Activated T-cell treated with anti-CD3 and anti-CD28 coated beads for 24 hours (primary cell): ENCODE results near the gene CLMN.

Experiments used
- DNase-seq: peaks from one replicate; pipeline ENCODE4 v3.0.0-alpha.2; 2020; ENCODE audit warnings: low read depth

CLMN gene

DNA sequence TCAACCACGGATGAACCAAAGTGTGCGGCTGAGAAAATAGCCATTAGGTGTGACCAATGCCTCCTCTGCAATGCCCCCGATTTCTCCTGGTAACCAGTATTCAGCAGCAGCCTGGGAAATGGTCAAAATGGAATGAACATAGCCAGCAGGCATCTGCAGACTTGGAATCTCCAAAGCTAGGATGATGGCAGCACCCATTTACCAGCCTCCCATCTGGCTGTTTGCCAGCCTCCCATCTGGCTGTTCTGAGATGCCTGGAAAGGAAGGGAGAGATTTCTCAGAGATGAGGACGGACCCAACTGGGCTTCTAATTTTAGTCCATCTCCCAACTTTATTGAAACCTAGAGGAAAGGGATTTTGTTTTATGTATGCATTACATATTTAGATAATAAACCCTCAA, 16.2 kb downstream of the CLMN start:
- DNase-seq, result no peak

DNA sequence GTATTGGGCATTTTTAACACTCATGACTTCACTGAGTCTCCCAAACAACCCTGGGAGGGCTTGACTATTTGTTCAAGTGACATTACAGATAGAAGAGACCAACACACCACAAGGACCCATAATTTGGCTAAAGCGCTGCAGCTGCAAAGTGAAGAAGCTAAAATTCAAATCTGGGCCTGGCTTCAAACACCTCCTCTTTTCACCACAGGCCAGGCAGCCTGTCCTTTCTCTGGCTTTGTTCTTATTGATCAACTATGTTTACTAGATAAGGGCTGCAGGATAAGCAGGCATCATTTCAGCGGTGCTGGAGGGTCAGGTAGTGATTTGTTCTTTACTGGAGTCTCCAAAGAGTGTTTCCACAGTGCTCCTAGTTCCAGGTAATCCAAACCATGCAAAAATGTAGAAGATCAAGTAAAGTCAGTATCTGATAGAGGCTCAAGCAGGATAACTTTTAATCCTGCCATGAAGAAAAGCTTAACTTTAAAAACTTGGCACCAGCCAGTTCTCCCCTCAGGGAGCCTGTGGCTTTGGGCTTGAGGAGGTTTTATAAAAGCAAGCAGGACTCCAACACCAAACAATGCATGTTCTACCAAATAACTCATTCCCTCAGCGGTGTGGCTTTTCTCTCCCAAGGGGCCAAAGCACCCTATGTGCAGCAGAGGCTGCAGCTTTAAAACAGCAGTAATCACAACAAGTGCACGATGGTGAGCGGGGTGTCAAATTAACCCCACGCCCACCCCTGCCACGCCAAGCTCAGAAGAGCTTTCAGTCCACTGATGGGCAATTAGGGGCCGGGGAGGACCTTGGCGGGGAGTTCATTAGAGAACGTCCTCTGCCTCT, 16.8 kb downstream of the CLMN start:
- no peak for DNase-seq

DNA sequence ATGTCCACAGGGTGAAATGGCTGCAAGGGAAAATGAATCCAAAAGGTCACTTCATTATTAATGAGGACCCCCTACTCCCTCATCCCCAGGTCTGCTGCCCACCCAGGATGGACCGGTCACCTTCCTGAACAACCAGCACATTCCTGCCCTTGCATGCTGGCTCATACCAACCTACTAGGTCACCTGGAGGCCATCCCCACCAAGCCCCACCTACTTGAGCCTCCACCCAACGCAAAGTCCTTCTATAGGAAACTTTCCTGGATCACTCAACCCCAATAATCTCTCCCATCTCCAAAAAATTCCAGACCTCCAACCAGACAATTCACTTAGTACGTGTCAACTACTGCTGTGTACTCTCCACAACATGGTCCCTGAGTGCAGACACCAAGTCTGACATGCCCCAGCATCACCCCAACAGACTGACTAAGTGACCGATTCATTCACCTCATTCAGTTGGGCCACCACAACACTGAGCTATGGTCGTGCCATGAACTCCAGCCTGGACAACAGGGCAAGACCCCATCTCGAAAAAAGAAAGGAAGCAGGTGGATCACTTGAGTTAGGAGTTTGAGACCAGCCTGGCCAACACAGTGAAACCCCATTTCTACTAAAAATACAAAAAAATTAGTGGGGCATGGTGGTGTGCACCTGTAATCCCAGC, 18.1 kb downstream of the CLMN start:
- no peak for DNase-seq

DNA sequence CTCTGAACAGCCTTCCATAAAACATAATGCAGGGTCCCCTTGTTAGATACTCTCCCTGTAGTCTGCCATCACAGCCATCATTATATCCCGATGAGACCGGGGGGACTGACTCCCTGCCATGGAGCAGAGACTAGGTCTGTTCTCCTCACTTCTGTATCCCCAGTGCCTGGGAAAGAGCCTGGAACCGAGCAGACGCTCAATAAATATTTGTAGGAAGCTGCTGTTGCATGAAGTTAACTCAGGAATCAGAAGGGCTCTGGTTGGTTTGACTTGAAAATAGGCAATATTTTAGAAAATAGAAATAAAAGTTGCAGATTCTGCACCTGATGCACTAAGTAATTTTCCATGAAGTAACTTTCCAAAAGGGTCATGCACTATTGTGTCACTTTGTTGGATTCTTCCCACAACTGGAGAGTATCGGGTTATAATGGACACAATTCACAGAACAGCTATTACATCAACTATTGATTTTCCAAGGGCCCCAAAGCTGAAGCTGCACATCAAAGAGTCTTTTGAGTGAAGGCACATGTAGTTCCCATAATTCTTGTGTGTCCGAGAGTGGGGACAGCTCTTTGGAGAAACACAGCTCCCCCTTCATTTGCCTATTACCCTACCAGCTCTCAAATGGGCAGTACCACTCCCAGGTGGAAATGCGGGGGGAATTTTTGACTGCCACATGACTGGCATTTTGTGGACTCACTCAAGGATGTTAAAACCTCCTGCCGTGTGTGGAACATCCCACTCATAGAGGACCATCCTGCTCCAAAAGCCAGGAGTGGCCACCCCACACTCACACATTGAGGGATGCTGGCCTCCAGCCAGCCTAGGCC, 18.8 kb downstream of the CLMN start:
- DNase-seq, result no peak

DNA sequence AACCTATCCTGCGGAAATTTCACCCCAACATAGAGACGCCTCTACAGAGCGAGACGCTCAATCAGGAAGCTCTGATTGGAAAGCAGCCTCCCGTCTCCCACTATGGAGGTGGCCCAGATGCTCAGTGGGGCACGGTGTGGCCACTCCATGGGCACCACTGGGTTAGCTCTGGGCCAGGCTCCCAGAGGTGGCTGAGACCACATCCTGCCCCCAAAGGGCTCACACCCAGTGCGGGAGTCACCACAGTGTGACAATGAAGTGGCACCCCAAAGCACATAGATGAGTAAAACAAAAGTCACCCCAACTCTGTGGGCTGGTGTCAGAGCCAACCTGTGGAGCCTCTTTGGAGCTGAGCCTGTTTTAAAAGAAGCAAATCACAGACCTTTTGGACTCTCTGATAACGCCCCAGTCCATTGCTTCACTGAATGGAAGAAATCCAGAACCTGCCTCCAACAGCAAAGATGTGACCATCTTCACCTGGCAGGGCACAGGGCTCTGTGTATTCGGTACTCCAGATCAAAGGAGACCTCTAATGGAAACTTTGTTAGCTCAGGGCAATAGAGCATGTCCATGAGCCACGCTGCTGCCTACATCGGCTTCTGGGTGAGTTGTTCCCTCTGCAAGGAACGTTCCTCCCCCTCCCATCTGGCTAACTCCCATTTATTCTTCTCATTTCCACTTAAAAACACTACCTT, 19.6 kb downstream of the CLMN start:
- DNase-seq, result no peak

DNA sequence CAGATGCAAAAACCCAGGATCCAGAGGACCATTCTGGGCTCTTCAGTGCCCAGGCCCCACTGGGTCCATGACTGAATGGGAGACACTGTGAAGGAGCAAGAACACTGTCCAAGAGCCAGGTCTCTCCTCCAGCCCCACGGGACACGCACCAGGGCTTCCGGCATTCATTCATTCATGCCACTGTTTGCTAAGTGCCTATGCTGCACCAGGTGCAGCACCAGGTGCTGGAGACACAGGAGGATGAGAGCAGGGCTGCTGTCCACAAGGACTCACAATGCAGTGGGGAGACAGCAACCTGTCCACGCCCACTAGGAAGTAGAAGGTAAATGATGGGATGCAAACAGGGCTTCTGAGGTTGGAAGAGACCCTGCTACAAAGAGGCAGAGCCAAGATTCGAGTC, 20.4 kb downstream of the CLMN start:
- no peak for DNase-seq

DNA sequence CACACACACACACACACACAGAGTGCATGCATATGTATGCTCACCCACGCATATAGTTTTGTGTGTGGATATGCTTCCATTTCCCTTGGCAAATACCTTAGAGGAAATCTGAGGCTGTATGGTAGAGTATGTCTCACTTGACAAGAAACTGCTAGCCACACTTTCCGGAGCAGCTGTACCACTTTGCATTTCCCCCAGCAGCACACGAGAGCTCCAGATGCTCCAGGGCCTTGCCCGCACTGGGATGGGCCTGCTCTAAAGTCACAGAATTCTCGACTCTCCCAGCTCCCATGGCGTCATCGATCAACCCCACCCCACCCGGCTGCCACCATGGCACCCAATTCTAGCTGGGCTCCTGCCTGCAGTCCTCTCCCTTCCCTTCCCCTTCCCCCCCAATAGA, 21.9 kb downstream of the CLMN start:
- DNase-seq, result no peak

DNA sequence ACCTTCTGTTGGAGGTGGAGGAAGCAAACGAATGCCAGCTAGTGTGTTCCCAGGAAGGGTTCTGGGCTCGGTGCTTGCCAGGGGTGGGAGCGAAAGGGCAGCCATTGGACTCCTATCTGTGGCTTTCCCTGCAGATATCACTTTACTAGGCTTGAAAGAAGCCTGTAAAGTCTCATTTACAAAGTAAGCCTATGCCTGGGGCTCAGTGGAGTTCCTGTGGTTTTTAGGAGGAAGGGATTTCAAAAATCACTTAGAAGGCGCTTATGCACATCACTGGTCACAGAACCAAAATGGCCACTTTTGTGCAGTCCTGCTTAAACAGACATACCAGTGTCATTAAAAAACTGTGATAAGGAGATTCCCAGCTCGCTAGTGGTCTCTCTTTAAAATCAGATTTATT, 22.7 kb downstream of the CLMN start:
- DNase-seq, result no peak

DNA sequence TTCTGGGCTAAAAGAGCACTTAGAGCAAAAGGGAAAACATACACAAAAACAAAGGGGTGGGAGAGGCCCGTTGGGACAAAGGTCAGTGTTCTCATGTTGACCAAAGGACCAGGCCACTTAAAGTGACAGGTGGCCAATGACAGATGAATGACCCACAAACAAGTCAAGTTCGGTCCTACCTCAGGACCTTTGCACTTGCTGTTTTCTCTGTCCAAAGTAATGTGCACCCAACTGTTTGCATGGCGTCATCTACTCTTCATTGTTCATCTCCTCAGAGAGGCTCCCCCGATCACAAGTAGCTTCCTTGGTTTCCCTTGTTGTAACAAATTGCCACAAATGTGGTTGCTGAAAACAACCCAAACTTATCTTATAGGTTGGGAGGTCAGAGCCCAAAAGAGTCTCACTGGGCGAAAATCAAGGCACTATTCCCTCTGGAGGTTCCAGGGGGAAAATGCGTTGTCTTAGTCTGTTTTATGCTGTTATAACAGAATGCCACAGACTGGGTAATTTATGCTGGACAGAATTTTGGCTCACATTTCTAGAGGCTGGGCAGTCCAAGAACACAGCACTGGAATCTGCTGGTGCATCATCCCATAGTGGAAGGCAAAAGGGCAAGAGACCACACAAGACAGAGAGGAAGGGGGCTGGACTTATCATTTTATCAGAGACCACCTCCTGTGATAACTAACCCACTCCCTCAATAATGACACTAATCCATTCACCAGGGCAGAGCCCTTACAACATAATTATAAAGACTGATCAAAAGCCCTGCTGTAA, 23.9 kb downstream of the CLMN start:
- DNase-seq, result no peak

DNA sequence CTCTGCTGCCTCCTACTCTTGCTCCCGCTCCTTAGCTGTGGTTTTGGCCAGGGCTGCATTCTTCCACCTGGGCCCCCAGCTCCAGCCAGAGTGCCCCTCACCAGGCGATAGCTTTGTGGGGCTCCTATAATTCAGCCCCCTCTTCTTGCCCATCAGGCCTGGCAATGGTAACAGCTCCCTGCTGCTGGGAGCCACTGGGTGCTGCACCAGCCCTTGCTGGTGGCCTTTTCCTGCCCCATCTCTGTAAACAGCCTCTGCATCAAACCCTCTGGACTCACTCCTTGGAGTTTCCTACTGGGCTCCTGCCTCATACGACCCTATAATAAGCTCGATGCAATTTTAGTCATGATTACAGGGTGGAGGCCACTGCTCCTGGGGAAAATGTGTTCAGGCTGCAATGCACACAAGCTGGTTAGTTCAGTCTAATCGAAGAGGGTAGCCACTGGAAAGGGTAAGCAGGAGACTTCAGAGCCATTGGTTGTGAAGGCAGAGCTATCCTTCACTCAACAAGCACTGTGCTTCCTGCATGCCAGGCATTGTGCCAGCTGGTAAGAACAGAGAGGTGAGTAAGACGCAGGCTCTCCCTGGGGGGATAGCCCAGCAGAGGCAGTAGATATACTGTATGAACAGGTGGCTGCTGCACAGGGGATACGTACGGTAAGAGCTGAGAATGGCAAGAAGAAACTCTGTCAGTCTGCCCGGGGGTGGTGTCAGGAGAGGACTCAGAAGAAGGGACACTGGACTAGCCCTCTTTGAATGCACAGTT, 24.7 kb downstream of the CLMN start:
- DNase-seq, result no peak

DNA sequence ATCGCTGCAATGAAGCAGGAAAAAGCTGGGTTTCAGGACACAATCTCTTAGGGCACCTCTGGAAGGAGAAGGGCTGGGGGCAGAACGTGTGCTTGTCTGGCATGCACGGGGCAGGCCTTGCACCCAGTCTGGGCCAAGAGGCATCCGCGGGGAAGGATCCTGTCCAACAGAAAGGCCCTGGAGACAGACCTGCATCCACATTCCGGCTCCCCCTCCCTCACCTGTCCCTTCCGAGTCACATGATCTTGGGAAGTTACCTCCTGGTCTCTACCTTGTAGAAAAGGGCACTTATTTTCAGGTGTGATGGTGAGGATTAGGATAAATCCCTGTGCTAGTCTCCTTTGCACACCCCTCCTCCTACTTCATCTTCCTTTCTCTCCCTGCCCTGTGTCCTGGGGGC, 25.4 kb downstream of the CLMN start:
- no peak for DNase-seq

DNA sequence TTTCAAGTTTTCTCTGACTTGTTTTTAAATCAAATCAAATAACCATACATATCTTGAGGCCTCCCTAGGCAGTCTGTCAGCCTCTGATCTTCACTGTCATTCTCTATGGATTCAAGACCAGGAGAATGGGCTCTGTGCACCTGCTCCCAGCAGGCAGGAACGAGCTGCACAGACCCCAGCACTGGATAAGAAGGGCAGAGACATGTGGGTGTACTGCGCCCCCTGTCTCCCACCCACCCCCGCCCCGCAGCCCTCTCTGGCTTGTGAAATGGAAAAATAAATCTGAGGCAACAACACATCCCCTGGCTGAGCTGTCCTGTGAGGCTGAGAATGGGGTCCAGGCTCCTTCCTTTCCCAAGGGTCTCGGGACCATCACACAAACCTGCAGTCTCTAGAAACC, 26.3 kb downstream of the CLMN start:
- no peak for DNase-seq

DNA sequence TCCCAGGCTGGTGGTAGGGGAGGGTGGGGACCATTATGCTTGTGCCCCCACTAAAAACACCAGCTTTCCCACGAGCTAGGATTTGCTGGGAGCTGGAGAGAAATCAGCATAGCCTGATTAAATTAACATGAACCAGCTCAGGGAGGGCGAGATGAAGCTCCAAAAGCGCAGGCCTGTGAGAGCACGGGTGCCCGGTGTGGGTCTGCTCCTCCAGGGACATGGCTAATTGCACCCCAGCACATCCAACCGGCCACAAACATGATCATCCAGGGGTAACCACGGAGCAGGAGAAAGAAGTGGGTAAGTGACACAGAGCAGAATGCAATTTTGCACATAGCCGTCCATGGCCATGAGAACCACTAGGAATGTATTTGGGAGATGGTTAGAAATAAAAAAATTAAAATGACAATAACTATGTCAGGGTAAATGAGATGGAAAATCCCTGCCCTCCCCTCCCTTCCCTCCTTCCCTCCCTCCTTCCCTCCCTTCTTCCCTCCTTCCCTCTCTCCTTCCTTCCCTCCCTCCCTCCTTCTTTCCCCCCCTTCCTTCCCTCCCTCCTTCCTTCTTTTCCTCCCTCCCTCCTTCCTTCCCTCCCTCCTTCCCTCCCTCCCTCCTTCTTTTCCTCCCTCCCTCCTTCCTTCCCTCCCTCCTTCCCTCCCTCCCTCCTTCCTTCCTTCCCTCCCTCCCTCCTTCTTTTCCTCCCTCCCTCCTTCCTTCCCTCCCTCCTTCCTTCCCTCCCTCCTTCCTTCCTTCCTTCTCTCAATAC, 26.9 kb downstream of the CLMN start:
- DNase-seq, result no peak

DNA sequence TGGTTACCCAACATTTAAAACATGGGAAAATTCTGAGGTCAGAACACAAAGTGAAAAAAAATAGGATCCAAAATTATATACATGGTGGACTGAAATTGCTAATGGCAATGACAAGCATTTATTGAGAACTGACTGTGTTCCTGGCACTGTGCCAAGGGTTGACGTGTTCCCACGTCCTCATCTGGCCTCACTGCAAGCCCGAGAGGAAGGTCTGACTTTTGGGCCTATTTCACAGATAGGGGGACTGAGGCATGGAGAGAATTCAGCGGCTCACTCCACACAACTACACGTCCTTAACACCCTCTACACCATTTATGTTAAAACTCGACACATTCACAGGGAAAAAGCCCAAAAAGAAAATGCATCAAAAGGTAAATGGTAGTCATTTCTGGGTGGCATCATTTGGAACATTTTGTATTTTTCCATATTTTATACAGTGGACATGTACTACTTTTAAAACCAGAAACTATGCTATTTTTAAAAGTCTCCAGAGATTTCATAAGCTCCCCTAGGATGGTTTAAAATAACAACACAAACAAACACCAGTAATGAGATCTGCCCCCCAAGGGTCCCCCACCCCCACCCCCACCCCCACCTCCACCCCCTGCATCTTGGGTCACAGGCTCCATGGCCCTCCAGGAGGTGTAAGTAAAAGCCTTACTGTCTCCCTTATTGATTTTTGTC, 27.7 kb downstream of the CLMN start:
- no peak for DNase-seq

DNA sequence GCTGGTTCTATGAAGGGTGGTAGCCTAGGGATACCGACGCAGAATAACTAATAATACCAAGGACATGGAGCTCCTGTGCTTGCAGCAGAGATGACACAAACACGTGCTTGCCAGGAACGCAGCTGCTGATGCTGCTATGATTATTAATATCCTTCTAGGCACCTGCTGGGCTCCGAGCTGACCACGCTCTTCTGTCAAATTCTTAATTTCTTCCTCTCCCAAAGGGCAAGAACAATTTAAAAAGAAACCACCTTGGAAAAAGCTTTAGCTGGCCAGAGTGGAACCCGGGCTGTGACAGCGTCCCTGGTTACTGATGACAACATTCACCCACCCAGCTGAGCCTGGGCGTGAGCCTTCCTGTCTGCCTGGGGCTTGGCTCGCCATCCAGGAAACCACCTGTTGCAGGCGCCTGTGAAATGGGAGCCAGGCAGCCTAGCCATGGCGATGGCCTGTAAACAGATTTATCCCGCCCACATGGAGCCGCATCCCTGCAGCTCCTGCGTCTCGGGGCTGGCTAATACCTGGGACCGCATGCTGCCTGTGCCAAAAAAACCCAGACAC, 28.8 kb downstream of the CLMN start:
- no peak for DNase-seq

DNA sequence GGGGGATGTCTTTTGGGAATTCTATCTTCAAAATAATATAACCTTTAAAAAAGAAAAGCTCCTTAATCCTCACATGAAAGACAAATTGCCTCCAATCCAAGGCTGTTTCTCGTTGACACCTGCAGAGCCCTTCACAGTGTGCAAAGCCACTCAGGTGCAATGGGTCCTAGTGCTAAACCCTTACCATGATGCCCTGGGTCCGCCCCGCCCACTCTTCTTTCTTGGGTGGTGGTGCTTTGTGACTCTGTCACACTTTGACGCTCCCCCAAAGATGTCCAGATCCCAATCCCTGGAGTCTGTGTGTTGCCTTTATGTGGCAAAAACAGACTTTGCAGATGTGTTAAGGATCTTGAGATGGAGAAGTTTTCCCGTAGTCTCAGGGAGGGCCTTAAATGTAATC, 29.7 kb downstream of the CLMN start:
- no peak for DNase-seq

DNA sequence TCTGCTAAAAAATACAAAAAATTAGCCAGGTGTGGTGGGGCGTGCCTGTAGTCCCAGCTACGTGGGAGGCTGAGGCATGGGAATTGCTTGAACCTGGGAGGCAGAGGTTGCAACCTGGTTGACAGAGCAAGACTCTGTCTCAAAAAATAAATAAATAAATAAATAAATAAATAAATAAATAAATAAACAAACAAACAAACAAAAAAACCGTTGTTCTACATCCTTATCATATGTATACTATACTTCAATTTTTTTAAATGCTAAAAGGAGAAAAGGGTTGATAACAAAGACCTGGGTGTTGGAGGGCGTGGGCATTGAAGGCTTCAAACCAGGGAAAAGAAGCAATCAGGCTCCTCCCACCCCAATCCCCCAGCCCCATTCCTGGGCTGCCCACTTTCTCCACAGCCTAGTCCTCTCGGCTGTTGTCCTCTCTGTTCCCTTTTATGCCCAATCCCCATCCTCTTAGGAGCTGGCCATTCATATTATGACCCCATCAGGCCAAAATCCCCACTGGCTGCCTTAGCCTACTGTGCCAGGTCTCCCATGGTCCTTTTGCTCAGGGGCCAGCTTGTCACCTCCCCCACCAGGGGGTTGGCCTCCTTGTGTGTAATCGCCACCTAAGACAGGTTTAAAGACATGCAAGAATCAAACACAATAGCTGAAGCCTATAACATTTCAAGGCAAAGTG, 30.2 kb downstream of the CLMN start:
- DNase-seq, result no peak

DNA sequence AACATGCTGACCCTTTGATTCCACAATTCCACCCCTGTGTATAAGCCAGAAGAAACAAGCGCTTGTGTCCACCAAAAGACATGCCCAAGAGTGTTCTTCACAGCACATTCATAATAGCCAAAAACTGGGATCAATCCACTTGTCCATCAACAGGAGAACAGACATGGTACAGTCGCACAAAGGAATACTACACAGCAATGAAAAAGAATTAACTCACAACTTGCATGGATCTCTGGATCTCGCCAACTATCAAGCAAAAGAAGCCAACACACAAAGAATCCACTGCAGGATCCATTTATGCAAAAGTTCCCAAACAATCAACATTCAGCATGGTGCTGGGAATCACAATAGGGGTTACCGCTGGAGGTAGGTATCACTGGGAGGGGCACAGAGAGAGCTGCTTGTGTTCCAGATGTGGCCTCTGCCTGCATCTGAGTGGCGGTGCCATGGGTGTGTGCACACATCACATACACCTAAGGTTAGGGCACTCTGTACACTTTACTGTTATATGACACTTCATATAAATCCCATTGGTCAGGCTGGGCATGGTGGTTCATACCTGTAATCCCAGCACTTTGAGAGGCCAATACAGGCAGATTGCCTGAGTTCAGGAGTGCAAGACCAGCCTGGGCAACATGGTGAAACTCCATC, 30.9 kb downstream of the CLMN start:
- DNase-seq, result no peak
